Retinal pigment epithelial cell (primary cell): Measurements from ENCODE around the gene GJA9.

Experiments used
- DNase-seq: peaks from one replicate; pipeline ENCODE4 v3.0.0-alpha.2; 2010; ENCODE audit warnings: low read depth
- H3K4me3 ChIP-seq: 2 replicates; pipeline ENCODE4 v1.5.1; 2011; ENCODE audit warnings: mild to moderate bottlenecking, low read length, control low read depth, moderate library complexity
- CTCF ChIP-seq: conservative IDR thresholded peaks from 2 replicates; pipeline ENCODE4 v1.5.1; 2011; ENCODE audit warnings: low read depth, low read length, control low read depth, inconsistent platforms

GJA9 gene

GRCh38 chr1:38898653-38899230 lies 17.4 kb upstream of the GJA9 start:
- TF ChIP-seq CTCF, result no peak
- DNase-seq, result no peak
- H3K4me3 ChIP-seq, result no peak overlapping the region

DNA sequence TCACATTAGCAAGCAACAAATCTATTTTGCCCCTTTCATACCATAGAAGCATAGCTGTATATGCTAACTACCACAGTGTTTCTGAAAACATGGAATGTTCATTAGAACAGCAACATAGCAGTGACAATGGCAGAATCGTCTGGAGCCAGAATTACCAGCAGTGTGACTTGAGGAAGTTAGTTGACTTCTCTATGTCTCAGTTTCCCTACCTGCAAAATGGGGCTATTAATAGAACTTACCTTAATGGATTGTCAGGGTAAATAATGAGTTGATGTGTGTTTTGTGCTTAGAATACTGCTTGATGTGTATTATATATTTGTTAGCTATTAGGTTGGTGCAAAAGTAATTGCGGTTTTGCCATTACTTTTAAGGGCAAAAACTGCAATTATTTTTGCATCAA lies 14.8 kb upstream of the GJA9 start:
- TF ChIP-seq CTCF, result no peak
- DNase-seq, result no peak
- H3K4me3 ChIP-seq, result no peak overlapping the region

DNA sequence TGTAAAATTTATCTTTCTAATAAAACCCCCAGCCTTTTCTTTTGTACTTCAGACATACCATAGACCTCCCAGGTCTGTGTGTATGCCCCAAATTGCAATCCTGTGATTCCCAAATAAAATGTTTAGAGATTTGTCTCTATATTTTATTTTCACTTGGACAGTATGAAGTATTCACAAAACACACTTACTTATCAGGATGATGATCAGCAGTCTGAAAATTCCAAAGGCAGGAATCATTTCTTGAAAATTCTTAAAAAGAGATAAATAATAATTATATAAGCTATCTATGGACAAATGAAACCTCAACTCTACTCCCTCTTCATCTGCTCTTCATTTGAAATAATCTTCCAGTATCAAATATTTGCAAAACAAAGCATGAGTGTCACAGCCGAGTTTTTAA lies 11.6 kb upstream of the GJA9 start:
- no peak overlapping the region for H3K4me3 ChIP-seq
- no peak for DNase-seq
- no peak for TF ChIP-seq CTCF

- no peak for DNase-seq
- peak; percentile 36 for TF ChIP-seq CTCF
- no peak overlapping the region for H3K4me3 ChIP-seq
Measured at GRCh38 chr1:38891753-38892152, 10.4 kb upstream of the GJA9 start.

GRCh38 chr1:38889589-38889988 lies 8.2 kb upstream of the GJA9 start:
- TF ChIP-seq CTCF, result no peak
- DNase-seq, result no peak
- no peak overlapping the region for H3K4me3 ChIP-seq

DNA sequence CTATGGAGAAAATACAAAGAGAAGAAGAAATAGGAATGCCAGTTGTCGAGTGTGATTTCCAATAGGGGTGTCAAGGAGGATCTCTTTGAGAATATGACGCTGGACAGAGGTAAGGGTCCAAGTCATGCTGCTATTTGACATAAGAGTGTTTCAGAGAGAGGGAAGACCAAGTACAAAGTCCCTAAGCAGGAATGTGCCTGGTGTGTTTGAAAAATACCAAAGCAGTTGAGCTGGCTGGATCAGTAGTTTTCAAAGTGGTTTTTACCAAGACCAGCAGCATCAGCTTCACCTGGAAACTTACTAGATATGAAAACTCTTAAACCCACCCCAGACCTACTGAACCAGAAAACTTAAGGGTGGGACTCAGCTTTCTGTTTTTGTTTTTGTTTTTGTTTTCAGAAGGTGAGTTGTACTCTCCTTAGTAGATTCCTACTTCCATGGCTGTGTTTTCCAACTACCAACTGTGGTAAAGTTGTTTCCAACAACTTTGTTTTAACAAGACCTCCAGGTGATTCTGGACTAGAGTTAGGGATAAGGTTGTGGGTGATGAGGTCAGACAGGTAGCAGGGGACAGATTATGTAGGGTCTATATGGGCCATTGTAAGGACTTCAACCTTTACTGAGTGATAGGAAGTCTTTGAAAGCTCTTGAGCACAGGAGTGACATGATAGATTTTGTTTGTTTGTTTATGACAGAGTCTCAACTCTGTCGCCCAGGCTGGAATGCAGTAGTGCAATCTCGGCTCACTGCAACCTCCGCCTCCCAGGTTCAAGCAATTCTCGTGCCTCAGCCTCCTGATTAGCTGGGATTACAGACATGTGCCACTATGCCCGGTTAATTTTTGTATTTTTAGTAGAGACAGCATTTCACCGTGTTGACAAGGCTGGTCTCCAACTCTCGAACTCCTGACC lies 7.3 kb upstream of the GJA9 start:
- no peak for TF ChIP-seq CTCF
- no peak overlapping the region for H3K4me3 ChIP-seq
- no peak for DNase-seq

GRCh38 chr1:38885092-38885491 lies 3.7 kb upstream of the GJA9 start:
- H3K4me3 ChIP-seq, result no peak overlapping the region
- no peak for TF ChIP-seq CTCF
- no peak for DNase-seq
